Liver (tissue), 2 donors: Measurements from ENCODE around the gene TXNDC16.

ENCODE experiments used
- EGR1 ChIP-seq, 2 donors: IDR thresholded peaks; 2 replicates each; pipeline ENCODE4 v1.6.1; 2016 to 2018; ENCODE audit warnings: antibody characterized with exemption in 2 of 2, low read depth in 2 of 2
- TF ChIP-seq, protein P1 (sequence below): IDR thresholded peaks from 2 replicates; pipeline ENCODE4 v1.6.1; 2016; ENCODE audit warnings: antibody characterized with exemption
- donor health status: healthy.

DNA sequence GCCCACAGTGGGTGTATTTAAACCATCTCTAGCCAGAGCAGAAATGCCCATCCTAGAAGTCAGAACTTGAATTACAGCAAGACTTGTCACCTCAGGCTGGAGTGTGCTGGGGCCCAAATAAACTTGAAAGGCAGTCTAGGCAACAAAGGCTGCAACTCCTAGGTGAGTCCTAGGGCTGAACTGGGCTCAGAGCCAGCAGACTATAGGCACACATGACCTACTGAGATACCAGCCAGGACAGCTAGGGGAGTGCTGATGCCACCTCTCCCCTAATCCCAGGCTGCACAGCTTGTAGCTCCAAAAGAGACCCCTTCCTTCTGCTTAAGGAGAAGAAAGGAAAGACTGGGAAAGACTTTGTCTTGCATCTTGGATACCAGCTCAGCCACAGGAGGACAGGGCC, 106.0 kb downstream of the TXNDC16 start:
- no peak for TF ChIP-seq EGR1 (IDR thresholded peaks at IDR 0.05; ENCODE audit: low read depth in 2 of 2)
- TF ChIP-seq, protein P1, sequence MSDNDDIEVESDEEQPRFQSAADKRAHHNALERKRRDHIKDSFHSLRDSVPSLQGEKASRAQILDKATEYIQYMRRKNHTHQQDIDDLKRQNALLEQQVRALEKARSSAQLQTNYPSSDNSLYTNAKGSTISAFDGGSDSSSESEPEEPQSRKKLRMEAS, result no peak
